ENCODE measurements around the gene ALDH1A2.

The ALDH1A2 gene

DNA sequence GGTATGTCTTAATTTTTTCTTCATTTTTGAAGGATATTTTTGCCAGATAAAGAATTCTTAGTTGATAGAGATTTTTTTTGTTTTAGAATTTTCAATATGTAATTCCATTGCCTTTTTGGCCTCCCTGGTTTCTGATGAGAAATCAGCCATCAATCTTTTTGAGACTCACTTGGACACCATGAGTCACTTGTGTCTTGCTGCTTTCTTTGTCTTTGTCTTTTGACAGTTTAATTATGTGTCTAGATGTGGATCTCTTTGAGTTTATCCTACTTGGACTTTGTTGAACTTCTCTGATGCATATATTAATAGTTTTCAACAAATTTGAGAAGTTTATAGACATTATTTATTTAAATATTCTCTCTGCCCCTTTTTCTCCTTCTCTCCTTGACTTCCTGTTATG is 38.0 kb upstream of the ALDH1A2 start:
- H3K9ac ChIP-seq (ENCODE audit: low read length), result no peak overlapping the region
- no peak overlapping the region for H4K91ac ChIP-seq (ENCODE audit: low read depth, low read length)
- no peaks in the 10 kb centered on the region for H3K36me3 ChIP-seq (ENCODE audit: control insufficient read depth in 1 of 2, insufficient read depth in 2 of 2, low read length in 2 of 2)
- no peak overlapping the region for H3K4ac ChIP-seq (ENCODE audit: low read depth, low read length)
- no peak overlapping the region for H3K23ac ChIP-seq (ENCODE audit: low read length)
- no peak overlapping the region for H3K4me3 ChIP-seq (ENCODE audit: low read depth, low read length)
- DNase-seq, result no peak
- H3K14ac ChIP-seq (ENCODE audit: low read length), result no peak overlapping the region
- no peak overlapping the region for H3K4me2 ChIP-seq (ENCODE audit: low read length)
- H3K18ac ChIP-seq (ENCODE audit: low read length), result no peak overlapping the region
- no peaks in the 10 kb centered on the region for H3K79me1 ChIP-seq (ENCODE audit: low read length)
- H2BK5ac ChIP-seq (ENCODE audit: low read depth, low read length, poor library complexity), result no peak overlapping the region
- no peaks in the 10 kb centered on the region for H3K9me3 ChIP-seq (ENCODE audit: insufficient read depth, low read depth, low read length)
- H3K4me1 ChIP-seq (ENCODE audit: control insufficient read depth in 1 of 2, insufficient read depth in 2 of 2, low read length in 2 of 2), result no peaks in the 10 kb centered on the region
- no peaks in the 10 kb centered on the region for H3K79me2 ChIP-seq (ENCODE audit: control insufficient read depth, insufficient read depth, low read length, poor library complexity)
- H2AK5ac ChIP-seq (ENCODE audit: low read length), result no peak overlapping the region
- no peak overlapping the region for H4K8ac ChIP-seq (ENCODE audit: low read depth, low read length)
- H2AFZ ChIP-seq (ENCODE audit: insufficient read depth, low read length, poor library complexity), result no peak overlapping the region
- no peak overlapping the region for H4K12ac ChIP-seq (ENCODE audit: low read depth, low read length)
- no peak overlapping the region for H2BK12ac ChIP-seq (ENCODE audit: low read length)
- no peak overlapping the region for H2BK120ac ChIP-seq (ENCODE audit: insufficient read depth, low read length, poor library complexity)
- H3K27me3 ChIP-seq (ENCODE audit: insufficient read depth, low read length), result no peaks in the 10 kb centered on the region
- no peak overlapping the region for H3K27ac ChIP-seq (ENCODE audit: low read depth, low read length)

DNA sequence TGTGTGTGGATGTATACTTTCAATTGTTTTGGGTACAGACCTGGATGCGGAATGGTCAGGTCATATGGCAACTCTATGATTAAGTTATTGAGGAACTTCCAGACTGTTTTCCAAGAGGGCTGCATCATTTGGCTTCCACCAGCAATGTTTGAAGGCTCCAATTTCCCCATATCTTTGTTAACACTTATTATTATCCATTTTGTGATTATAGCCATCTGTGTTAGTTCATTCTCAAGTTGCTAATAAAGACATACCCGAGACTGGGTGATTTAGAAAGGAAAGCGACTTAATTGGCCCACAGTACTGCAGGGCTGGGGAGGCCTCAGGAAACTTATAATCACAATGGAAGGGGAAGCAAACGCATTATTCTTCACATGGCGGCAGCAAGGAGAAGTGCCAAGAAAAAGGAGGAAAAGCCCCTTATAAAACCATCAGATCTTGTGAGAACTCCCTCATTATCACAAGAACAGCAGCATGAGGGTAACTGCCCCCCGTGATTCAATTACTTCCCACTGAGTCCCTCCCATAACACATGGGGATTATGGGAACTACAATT is 31.1 kb upstream of the ALDH1A2 start:
- no peak for DNase-seq
- Histone ChIP-seq H3K4me2 (ENCODE audit: low read length) (no peak overlapping the region), H2BK12ac (ENCODE audit: low read length) (no peak overlapping the region), H3K23ac (ENCODE audit: low read length) (no peak overlapping the region), H3K14ac (ENCODE audit: low read length) (no peak overlapping the region), H2AK5ac (ENCODE audit: low read length) (no peak overlapping the region), H3K18ac (ENCODE audit: low read length) (no peak overlapping the region), H3K9ac (ENCODE audit: low read length) (no peak overlapping the region), H4K8ac (ENCODE audit: low read depth, low read length) (no peak overlapping the region), H3K4me1 (ENCODE audit: control insufficient read depth in 1 of 2, insufficient read depth in 2 of 2, low read length in 2 of 2) (no peaks in the 10 kb centered on the region), H3K27ac (ENCODE audit: low read depth, low read length) (no peak overlapping the region), H3K9me3 (ENCODE audit: insufficient read depth, low read depth, low read length) (no peaks in the 10 kb centered on the region), H2BK5ac (ENCODE audit: low read depth, low read length, poor library complexity) (no peak overlapping the region), H3K4ac (ENCODE audit: low read depth, low read length) (no peak overlapping the region), H3K36me3 (ENCODE audit: control insufficient read depth in 1 of 2, insufficient read depth in 2 of 2, low read length in 2 of 2) (no peaks in the 10 kb centered on the region), H3K79me2 (ENCODE audit: control insufficient read depth, insufficient read depth, low read length, poor library complexity) (no peaks in the 10 kb centered on the region), H3K79me1 (ENCODE audit: low read length) (no peaks in the 10 kb centered on the region), H2BK120ac (ENCODE audit: insufficient read depth, low read length, poor library complexity) (no peak overlapping the region), H3K4me3 (ENCODE audit: low read depth, low read length) (no peak overlapping the region), H2AFZ (ENCODE audit: insufficient read depth, low read length, poor library complexity) (no peak overlapping the region), H4K91ac (ENCODE audit: low read depth, low read length) (no peak overlapping the region), H3K27me3 (ENCODE audit: insufficient read depth, low read length) (no peaks in the 10 kb centered on the region), H4K12ac (ENCODE audit: low read depth, low read length) (no peak overlapping the region)
- no CpG with 5 or more reads among the region's 6 CpGs for WGBS (ENCODE audit: extremely low coverage, insufficient coverage, insufficient read length)

DNA sequence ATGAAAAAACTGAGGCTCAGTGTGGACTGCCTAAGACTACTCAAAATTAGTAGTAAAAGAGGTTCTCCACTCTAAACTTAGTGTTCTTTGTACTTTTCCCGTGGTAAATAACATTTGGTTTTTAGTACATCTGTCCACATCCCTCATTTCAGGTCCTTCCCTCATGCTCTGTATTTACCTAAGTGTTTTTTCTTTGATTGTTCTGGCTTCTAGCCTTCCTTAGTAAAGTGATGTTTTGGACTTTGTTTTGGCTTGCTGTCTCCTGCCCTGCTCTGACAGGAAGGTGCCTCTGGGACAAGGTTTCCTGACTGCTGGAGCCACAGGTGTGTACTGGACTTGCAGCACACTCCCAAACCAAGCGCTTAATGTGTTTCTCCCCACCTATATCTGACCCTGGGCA is 29.9 kb upstream of the ALDH1A2 start:
- no peak overlapping the region for H3K4ac ChIP-seq (ENCODE audit: low read depth, low read length)
- H3K36me3 ChIP-seq (ENCODE audit: control insufficient read depth in 1 of 2, insufficient read depth in 2 of 2, low read length in 2 of 2), result no peaks in the 10 kb centered on the region
- H3K18ac ChIP-seq (ENCODE audit: low read length), result no peak overlapping the region
- H3K27me3 ChIP-seq (ENCODE audit: insufficient read depth, low read length), result no peaks in the 10 kb centered on the region
- no peak overlapping the region for H3K14ac ChIP-seq (ENCODE audit: low read length)
- H3K23ac ChIP-seq (ENCODE audit: low read length), result no peak overlapping the region
- H2AK5ac ChIP-seq (ENCODE audit: low read length), result no peak overlapping the region
- H3K79me2 ChIP-seq (ENCODE audit: control insufficient read depth, insufficient read depth, low read length, poor library complexity), result no peaks in the 10 kb centered on the region
- H2BK5ac ChIP-seq (ENCODE audit: low read depth, low read length, poor library complexity), result no peak overlapping the region
- H4K12ac ChIP-seq (ENCODE audit: low read depth, low read length), result no peak overlapping the region
- H4K91ac ChIP-seq (ENCODE audit: low read depth, low read length), result no peak overlapping the region
- no peaks in the 10 kb centered on the region for H3K79me1 ChIP-seq (ENCODE audit: low read length)
- no peak overlapping the region for H3K27ac ChIP-seq (ENCODE audit: low read depth, low read length)
- H3K4me3 ChIP-seq (ENCODE audit: low read depth, low read length), result no peak overlapping the region
- no CpG with 5 or more reads among the region's 2 CpGs for WGBS (ENCODE audit: extremely low coverage, insufficient coverage, insufficient read length)
- DNase-seq, result no peak
- H2BK12ac ChIP-seq (ENCODE audit: low read length), result no peak overlapping the region
- no peaks in the 10 kb centered on the region for H3K9me3 ChIP-seq (ENCODE audit: insufficient read depth, low read depth, low read length)
- H3K4me1 ChIP-seq (ENCODE audit: control insufficient read depth in 1 of 2, insufficient read depth in 2 of 2, low read length in 2 of 2), result no peaks in the 10 kb centered on the region
- no peak overlapping the region for H4K8ac ChIP-seq (ENCODE audit: low read depth, low read length)
- no peak overlapping the region for H3K9ac ChIP-seq (ENCODE audit: low read length)
- no peak overlapping the region for H3K4me2 ChIP-seq (ENCODE audit: low read length)
- H2AFZ ChIP-seq (ENCODE audit: insufficient read depth, low read length, poor library complexity), result no peak overlapping the region
- no peak overlapping the region for H2BK120ac ChIP-seq (ENCODE audit: insufficient read depth, low read length, poor library complexity)

DNA sequence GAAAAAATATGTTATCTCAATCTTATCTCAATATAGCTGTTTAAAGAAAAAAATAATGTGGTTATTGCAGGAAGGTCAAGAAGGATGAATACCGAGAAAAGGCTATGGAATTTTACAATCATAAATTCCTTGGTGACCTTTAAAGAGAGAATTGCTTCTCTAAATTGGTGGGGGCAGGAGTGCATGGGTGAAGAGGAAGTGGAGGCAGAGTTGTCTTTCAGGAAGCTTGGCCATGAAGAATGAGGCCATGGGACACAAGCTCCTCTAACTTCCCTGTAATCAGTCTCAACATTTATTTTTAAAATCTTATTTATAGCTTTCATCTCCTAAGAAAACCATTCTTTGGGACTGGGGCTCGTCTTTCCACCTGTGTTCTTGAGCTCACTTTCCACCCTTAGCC is 22.4 kb upstream of the ALDH1A2 start:
- no peak for DNase-seq
- no peak overlapping the region for H3K4ac ChIP-seq (ENCODE audit: low read depth, low read length)
- H2BK12ac ChIP-seq (ENCODE audit: low read length), result no peak overlapping the region
- H3K27ac ChIP-seq (ENCODE audit: low read depth, low read length), result no peak overlapping the region
- no peak overlapping the region for H3K18ac ChIP-seq (ENCODE audit: low read length)
- no peak overlapping the region for H2BK5ac ChIP-seq (ENCODE audit: low read depth, low read length, poor library complexity)
- no peaks in the 10 kb centered on the region for H3K36me3 ChIP-seq (ENCODE audit: control insufficient read depth in 1 of 2, insufficient read depth in 2 of 2, low read length in 2 of 2)
- H4K12ac ChIP-seq (ENCODE audit: low read depth, low read length), result no peak overlapping the region
- H3K4me3 ChIP-seq (ENCODE audit: low read depth, low read length), result no peak overlapping the region
- H3K4me2 ChIP-seq (ENCODE audit: low read length), result no peak overlapping the region
- H3K9me3 ChIP-seq (ENCODE audit: insufficient read depth, low read depth, low read length), result no peaks in the 10 kb centered on the region
- no peaks in the 10 kb centered on the region for H3K79me2 ChIP-seq (ENCODE audit: control insufficient read depth, insufficient read depth, low read length, poor library complexity)
- H3K27me3 ChIP-seq (ENCODE audit: insufficient read depth, low read length), result no peaks in the 10 kb centered on the region
- H3K14ac ChIP-seq (ENCODE audit: low read length), result no peak overlapping the region
- WGBS (ENCODE audit: extremely low coverage, insufficient coverage, insufficient read length), result no CpG with 5 or more reads among the region's 2 CpGs
- no peak overlapping the region for H4K8ac ChIP-seq (ENCODE audit: low read depth, low read length)
- no peak overlapping the region for H3K9ac ChIP-seq (ENCODE audit: low read length)
- peaks cover 4% of the 10 kb centered on the region for H3K79me1 ChIP-seq (ENCODE audit: low read length)
- no peak overlapping the region for H3K23ac ChIP-seq (ENCODE audit: low read length)
- H2AK5ac ChIP-seq (ENCODE audit: low read length), result no peak overlapping the region
- no peaks in the 10 kb centered on the region for H3K4me1 ChIP-seq (ENCODE audit: control insufficient read depth in 1 of 2, insufficient read depth in 2 of 2, low read length in 2 of 2)
- H2AFZ ChIP-seq (ENCODE audit: insufficient read depth, low read length, poor library complexity), result no peak overlapping the region
- no peak overlapping the region for H2BK120ac ChIP-seq (ENCODE audit: insufficient read depth, low read length, poor library complexity)
- no peak overlapping the region for H4K91ac ChIP-seq (ENCODE audit: low read depth, low read length)
